ENCODE measurements around the gene CEP192. TPM values are rescaled to one million over a fixed set of nuclear protein-coding genes. Genes with fewer than 3 reads are reported as not detected.
"Not testable (repeated sequence)": the region's sequence is repeated elsewhere in the genome, so short reads cannot be mapped to it uniquely, and the experiment has no call there.

The CEP192 gene
- 10 to 100 TPM; 32.0 to 57.3 (median 38.1) TPM for polyA plus RNA-seq (ENCODE audit: insufficient read length in 4 of 4)

- peak; percentile 95 to 96 (median 96) for DNase-seq (ENCODE audit: low read depth in 4 of 4, low spot score in 3 of 4)
Observed at GRCh38 chr18:12990967-12991820, at the start of gene CEP192. Gene CEP192 (plus strand): TSS chr18:12991362. CDS start chr18:12999425, 8,063 bp downstream.

DNA sequence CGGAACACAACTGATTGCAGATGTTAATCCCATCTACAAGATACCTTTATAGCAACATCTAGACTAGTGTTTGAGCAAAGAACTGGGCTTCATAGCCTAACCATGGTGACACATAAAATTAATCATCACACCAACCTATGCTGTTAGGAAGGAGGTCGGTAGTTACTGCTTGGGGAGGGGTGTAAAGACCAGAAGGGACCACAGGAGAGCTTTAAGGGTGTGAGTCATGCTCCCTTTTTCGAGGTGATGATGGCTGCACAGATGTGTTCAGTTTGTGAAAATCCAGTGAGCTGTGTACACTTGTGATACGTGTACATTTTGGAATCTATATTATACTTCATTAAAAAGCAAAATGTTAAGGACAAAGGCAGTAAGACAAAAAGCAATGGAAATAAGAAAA is 47.9 kb upstream of the CEP192 start:
- no peak for DNase-seq (ENCODE audit: low read depth in 4 of 4, low spot score in 3 of 4)

DNA sequence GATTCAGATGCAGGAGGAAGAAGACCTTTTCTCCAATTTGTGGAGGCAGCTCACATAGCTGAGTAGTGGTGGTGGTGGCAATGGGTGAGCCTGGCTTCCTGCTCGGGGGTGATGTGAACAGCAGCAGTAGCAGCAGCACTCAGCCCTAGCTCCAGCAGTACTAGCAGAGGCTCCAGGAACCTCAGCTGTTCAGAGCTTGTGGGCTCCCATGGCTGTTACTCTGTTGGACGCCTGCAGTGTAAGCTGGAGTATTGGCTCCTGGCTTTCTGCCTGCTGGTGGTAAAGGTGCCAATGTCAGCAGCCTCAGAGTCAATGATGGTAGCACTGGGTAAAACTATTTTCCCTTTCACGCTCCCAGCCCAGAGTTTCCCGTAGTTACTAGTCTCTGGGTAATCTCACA is 46.5 kb upstream of the CEP192 start:
- DNase-seq (ENCODE audit: low read depth in 4 of 4, low spot score in 3 of 4), result no peak

DNA sequence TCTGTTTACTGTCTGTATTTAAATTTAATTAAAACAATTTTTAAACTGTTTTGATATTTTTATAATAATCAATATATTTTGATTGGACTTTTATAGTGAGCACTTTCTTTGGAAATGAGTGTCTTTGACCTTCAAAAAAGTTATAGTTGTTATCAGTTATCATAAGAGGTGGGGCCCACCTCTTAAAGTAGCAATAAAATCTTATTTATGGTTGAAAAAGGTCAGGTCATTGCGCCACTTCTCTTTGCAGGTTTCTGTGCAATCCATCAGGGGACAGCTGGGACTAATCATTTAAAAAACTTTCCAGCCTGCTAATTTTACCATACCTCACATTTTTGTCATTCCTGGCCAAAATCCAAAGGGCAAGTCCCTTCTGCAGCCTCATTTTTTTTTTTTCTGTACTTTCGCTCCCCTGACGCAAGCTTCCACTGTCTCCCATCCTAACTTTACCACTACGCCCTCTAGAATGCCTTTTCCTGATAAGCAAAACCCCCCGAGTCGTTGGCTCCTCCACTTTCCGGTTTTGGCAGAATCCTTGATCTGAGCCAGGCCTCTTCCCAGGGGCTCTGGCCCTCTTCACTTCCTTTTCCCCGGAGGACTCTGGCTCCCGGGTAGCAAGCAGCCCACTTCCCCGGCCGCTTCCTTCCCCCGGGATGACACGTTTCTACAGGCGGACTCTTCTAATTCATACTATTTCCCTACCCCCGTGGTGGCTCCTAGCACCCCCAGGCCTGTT is 44.4 kb upstream of the CEP192 start:
- peak; percentile 32 to 67 (median 52) for DNase-seq (ENCODE audit: low read depth in 4 of 4, low spot score in 3 of 4)

DNA sequence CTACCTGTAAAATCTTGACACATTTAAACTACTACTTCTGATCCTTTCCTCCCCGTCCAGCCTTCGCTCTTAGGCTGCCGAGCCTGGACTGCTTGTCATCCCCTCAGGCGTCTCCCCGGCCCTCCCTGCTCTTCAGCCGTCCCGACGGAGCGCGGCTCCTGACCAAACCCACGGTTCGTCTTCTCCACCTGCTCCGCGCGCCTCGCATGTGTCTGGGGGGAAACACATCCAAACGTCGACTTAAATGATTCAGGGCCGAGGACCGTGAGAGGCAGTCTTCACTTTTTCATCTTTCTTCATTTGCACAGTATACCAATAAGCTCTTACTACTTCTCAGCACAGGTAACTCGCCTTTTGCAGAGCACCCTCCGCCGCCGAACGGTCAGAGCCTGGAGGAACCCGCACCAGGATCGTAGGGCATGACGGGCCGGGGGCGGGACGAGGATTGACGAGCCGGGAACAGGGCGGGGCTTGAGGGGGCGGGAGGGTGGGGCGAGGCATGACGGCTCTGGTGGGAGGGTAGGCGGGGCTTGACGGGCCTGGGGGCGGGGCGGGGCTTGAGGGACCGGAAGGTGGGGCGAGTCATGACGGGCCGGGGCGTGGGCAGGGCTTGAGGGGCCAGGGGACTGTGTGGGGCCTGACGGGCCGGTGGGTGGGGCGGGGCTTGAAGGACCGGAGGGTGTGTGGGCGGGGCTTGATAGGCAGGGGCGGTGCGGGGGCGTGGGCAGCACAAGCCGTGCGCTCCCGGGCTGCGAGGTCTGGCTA is 43.7 kb upstream of the CEP192 start, which contains the start of gene SEH1L:
SEH1L (plus strand) TSS at position 727 of the 765 bp plus-strand sequence. CDS start 111 bp downstream, outside the sequence.
- peak; percentile 92 to 96 (median 94) for DNase-seq (ENCODE audit: low read depth in 4 of 4, low spot score in 3 of 4)

DNA sequence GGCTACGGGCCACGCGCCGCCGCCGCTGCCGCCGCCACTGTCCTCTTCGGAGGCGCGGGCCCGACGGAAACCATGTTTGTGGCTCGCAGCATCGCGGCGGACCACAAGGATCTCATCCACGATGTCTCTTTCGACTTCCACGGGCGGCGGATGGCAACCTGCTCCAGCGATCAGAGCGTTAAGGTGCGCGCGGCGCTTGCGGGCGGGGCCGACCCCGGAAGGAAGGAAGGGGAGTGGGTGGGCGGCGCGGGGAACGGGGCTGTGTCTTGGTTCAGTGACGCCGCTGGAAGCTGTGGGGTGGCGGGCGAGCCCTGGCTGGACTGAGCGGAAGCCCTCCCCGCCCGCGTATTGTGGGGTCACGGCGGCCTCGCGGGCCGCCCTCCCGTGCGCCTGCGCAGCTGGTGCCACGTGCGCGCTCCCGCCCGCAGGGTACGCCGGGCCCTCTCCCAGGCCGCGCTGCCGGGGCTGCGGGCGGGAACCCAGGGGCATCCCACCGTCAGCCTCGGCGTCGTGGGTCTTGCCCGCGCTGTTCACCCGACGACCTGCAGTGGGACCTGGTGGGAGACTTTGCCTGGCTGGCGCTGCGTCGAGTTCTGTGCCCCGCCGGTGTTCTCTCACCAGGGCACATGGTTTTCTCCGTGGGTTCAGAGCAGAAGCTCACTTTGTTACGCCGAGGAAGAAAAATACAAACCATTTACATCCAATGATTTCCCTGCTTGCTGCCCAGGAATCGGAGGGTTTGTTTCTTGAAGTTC is 42.9 kb upstream of the CEP192 start:
- DNase-seq (ENCODE audit: low read depth in 4 of 4, low spot score in 3 of 4), result peak; percentile 71 to 87 (median 75)

DNA sequence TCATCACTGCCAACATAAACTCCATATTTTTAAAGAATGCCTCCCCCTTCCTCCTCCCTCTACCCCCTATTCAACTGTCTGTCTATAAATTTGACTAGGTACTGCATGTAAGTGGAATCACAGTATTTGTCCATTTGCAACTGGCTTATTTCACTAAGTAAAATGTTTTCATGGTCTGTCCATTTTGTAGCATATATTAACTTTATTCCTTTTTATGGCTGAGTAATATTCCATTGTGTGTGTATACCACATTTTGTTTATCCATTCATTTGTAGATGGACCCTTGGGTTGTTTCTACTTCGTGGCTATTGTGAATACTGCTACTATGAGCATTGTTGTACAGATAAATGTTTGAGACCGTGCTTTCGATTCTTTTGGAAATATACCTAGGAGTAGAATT is 32.7 kb upstream of the CEP192 start:
- DNase-seq (ENCODE audit: low read depth in 4 of 4, low spot score in 3 of 4), result no peak

- no peak for DNase-seq (ENCODE audit: low read depth in 4 of 4, low spot score in 3 of 4)
Observed at GRCh38 chr18:12960395-12960794, 30.8 kb upstream of the CEP192 start.

- no peak for DNase-seq (ENCODE audit: low read depth in 4 of 4, low spot score in 3 of 4)
Observed at GRCh38 chr18:12960853-12961397, 30.2 kb upstream of the CEP192 start.

- DNase-seq (ENCODE audit: low read depth in 4 of 4, low spot score in 3 of 4), result no peak
Observed at GRCh38 chr18:12963069-12963468, 28.1 kb upstream of the CEP192 start.

- DNase-seq (ENCODE audit: low read depth in 4 of 4, low spot score in 3 of 4), result no peak
Observed at GRCh38 chr18:12968115-12968514, 23.0 kb upstream of the CEP192 start.

DNA sequence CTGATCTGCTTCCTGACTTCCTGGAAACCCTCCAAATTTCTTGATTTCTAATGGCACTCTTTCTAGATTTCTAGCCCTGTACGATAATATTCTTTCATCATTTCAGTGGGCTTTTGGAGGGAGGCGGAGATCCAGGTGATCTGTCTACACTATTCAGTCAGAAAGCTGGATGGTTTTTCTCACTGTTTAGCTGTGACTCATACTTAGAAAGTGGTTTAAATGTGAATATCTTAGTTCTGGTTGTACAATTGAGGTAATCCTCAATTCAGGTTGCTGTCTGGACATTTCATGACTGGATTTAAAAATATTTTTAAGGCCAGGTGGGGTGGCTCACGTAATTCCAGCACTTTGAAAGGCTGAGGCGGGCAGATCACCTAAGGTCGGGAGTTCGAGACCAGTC is 22.5 kb upstream of the CEP192 start:
- DNase-seq (ENCODE audit: low read depth in 4 of 4, low spot score in 3 of 4), result no peak

DNA sequence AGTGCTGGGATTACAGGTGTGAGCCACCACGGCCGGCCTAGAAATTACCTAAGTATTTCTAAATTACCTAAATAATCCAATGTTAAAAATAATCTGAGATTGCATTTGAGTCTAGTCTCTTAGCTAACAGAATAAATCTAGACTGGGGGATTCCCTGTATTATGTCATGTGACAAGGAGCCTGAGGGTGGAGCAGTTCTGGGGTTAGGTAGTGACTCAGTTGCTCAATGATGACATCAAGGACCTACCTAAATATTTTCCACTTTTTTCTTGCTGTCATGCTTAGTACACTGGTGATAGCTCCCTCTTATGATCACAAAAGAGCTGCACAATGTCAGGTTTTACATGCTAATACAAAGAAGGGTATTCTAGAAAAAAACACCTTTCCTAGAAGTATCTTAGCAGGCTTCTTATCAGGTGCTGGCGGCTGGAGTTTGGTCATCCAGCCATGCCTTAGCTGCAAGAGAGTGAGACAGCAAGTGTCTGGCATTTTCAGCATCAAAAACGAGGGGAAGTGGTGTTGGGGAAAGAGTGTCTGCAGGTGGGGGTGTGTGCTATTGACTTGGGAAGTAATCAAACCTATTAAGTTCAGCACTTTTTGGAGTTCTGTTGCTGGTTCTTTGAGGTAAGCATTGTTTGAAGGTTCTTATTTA is 17.5 kb upstream of the CEP192 start:
- no peak for DNase-seq (ENCODE audit: low read depth in 4 of 4, low spot score in 3 of 4)

GRCh38 chr18:12975488-12975887 is 15.7 kb upstream of the CEP192 start:
- no peak for DNase-seq (ENCODE audit: low read depth in 4 of 4, low spot score in 3 of 4)

GRCh38 chr18:12976305-12976704 is 14.9 kb upstream of the CEP192 start:
- no peak for DNase-seq (ENCODE audit: low read depth in 4 of 4, low spot score in 3 of 4)

- not testable (repeated sequence) for DNase-seq (ENCODE audit: low read depth in 4 of 4, low spot score in 3 of 4)
Observed at GRCh38 chr18:12980065-12980464, 11.1 kb upstream of the CEP192 start.

DNA sequence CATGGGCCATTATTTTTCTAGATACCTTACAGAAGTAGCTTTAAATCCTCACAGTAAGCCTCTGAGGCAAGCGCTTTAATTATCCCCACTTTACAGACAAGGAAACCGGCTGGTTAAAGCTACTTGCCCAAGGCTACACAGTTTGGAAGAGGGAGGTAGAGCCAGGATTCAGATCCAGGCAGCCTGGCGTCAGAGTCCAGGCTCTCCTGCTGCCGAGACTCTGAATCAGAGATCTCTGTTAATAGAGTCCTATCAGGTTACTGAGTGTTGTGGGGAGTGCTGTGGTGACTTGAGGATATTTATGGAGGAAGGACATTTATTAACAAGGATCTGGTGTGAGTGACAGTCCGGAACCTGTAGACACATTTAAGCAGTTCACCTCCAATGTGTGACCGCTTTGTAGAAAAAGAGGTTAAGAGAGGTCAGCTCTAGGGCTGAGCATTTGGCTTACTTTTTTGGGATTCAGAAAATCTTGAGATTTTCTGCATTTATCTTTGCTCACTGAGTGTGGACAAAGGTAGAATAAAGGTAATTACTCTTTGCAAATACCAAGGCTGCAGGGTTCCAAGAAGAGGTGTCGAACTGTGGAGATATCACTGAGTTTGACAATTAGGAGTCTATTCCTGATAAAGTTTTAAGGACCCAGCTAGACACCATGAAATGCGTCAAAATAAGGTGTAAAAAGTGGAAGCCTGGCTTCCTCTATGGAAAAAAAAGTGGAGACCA is 1.6 kb upstream of the CEP192 start:
- DNase-seq (ENCODE audit: low read depth in 4 of 4, low spot score in 3 of 4), result no peak

DNA sequence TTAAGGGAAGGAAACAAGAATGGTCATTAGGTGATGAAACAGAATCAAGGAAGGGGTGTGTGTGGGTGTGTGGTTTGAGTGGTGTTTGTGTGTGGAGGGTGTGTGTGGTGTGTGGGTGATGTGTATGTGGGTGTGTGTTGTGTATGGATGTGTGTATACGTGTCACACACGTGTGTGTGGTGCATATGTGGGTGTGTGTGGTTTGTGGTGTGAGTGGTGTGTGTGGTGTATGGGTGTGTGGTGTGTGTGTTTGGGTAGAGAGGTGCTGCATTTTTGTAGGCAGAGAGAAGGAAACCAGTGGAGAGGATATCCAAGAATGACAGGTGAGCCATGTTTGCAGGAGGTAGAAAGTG is 1.1 kb upstream of the CEP192 start:
- no peak for DNase-seq (ENCODE audit: low read depth in 4 of 4, low spot score in 3 of 4)

DNA sequence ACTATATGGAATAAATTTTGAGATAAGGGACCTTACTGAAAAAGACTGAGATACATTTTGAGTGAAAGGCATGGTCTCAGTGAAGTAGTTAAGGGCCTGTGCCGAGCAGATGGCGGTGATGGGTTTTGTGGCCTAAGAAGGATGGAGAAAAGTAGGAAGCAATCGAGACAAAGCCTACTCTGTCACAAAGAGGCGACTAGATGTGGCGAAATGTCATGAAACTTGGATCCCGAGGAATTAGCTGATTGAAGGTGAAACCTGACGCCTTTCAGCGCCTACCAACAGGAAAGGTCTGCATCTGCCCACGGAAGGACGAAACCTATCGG is 558 bp upstream of the CEP192 start:
- DNase-seq (ENCODE audit: low read depth in 4 of 4, low spot score in 3 of 4), result no peak
